Mammary epithelial cell (primary cell): ENCODE results near the gene ARID3B.

Experiments used
- CTCF ChIP-seq, 2 donors: IDR thresholded peaks in 1 of 2; conservative IDR thresholded peaks in 1 of 2; 2 replicates each; pipeline ENCODE4 v1.5.1; 2011 to 2012; ENCODE audit warnings: inconsistent platforms in 2 of 2, low read length in 2 of 2, mild to moderate bottlenecking in 2 of 2, control low read depth in 1 of 2, low read depth in 1 of 2; ENCODE audit not compliant: insufficient read depth in 1 of 2; ENCODE audit errors: extremely low read depth in 1 of 2
- EZH2 ChIP-seq: IDR thresholded peaks from 2 replicates; pipeline ENCODE4 v1.6.1; 2012; ENCODE audit warnings: low read length, inconsistent platforms, borderline replicate concordance

DNA sequence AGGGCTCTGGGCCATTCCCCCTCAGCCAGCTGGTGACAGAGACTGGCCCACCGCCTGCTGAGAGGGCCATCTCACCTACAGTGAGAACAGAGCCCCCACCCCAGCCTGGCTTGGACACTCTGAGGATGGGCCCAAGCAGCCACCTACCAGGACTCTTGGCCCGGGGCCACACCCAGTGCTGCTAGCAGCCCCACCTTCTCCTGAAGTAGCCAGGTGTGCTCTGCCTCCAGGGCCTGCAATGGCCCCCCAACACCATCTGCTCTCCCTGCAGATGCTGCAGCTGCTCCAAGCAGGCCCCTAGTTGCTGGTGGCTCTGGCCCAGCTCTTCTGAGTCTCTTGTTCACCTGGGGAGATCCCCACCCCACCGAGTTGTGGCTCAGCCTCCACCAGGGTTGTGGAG, 67.8 kb downstream of the ARID3B start:
- no peak for TF ChIP-seq CTCF (conservative IDR thresholded peaks at IDR 0.05 in 1 of 2, IDR thresholded peaks at IDR 0.05 in 1 of 2; ENCODE audit: extremely low read depth in 1 of 2, insufficient read depth in 1 of 2, low read depth in 1 of 2, low read length in 2 of 2)
- no peak for TF ChIP-seq EZH2
